K562 (cell line): ENCODE data around the gene EEF1AKMT4. TPM values are rescaled to one million over a fixed set of nuclear protein-coding genes. Genes with fewer than 3 reads are reported as not detected.
A peak's percentile ranks its signal among the peaks of the same experiment; 100 is the strongest.

Experiments used
- ATAC-seq: fragments of 200-7000 bp; cut with Tn5 transposase; 3 replicates; pipeline ENCODE4 v1.9.1; 2020; ENCODE audit warnings: moderate library complexity
- BruUV-seq: library from RNA; stranded (reverse); fragments of 400-500 nt; replicated peaks from 2 replicates; lab custom pipeline; 2021; lab: Mats Ljungman, UMichigan
- CTCF ChIA-PET: fragments of 300-600 bp; formaldehyde crosslinking; extraction: SDS; loops from one replicate; lab custom pipeline; 2021; ENCODE audit warnings: low intra/inter-chr PET ratio; lab: Yijun Ruan, JAX
- POLR2A ChIA-PET: fragments of 300-600, 350-650 bp; sonication (Branson Sonifier 250); formaldehyde crosslinking; extraction: SDS; loops from one replicate; lab custom pipeline; 2021; ENCODE audit warnings: antibody characterized with exemption, inconsistent platforms; lab: Yijun Ruan, JAX
- DNase-seq, 4 experiments: peaks; one replicate each; pipeline versions ENCODE4 v3.0.0 to v3.0.0-alpha.2; 2011 to 2018; ENCODE audit warnings: low spot score in 3 of 4, mixed read lengths in 3 of 4; ENCODE audit errors: extremely low read depth in 1 of 4
- FAIRE-seq: peaks from 2 replicates; lab custom pipeline; 2011; peaks lifted over from hg19 to GRCh38; lab: Jason Lieb, UNC
- H2AFZ ChIP-seq: 2 replicates; pipeline ENCODE4 v1.6.0; 2011; ENCODE audit warnings: low read depth, low read length, control low read depth, inconsistent platforms
- H3K27ac ChIP-seq: fragments of 200-600 bp; 3 replicates; pipeline ENCODE4 v1.8.0; 2011; ENCODE audit warnings: low read depth, mild to moderate bottlenecking, control low read depth, inconsistent platforms, low read length, moderate library complexity, mixed read lengths; ENCODE audit errors: extremely low read depth
- H3K27me3 ChIP-seq, 2 experiments: fragments of 300-600 bp in 1 of 2; 2 replicates in 1 of 2; 3 replicates in 1 of 2; pipeline versions ENCODE4 v1.6.0 to v1.8.0; 2011; ENCODE audit warnings: inconsistent platforms in 2 of 2, low read length in 2 of 2, mild to moderate bottlenecking in 1 of 2, mixed read lengths in 1 of 2, moderate library complexity in 1 of 2; ENCODE audit not compliant: control insufficient read depth in 2 of 2, insufficient read depth in 2 of 2
- H3K36me3 ChIP-seq: fragments of 300-600 bp; 3 replicates; pipeline ENCODE4 v1.8.0; 2011; ENCODE audit warnings: mild to moderate bottlenecking, low read length, inconsistent platforms; ENCODE audit not compliant: control insufficient read depth, insufficient read depth
- H3K4me1 ChIP-seq, 2 experiments: fragments of 200-600 bp in 1 of 2; replicated peaks in 1 of 2; 2 replicates in 1 of 2; 3 replicates in 1 of 2; pipeline versions ENCODE4 v1.5.1 to v1.8.0; 2011; ENCODE audit warnings: inconsistent platforms in 2 of 2, low read length in 2 of 2, mild to moderate bottlenecking in 1 of 2, mixed read lengths in 1 of 2, moderate library complexity in 1 of 2; ENCODE audit not compliant: control insufficient read depth in 2 of 2, insufficient read depth in 2 of 2
- H3K4me2 ChIP-seq: 2 replicates; pipeline ENCODE4 v1.6.1; 2011; ENCODE audit warnings: low read length, control low read depth, inconsistent platforms, mixed read lengths; ENCODE audit not compliant: insufficient read depth
- H3K4me3 ChIP-seq: fragments of 200-600 bp; sonication (generic), shearing (Covaris generic); 2 replicates; pipeline ENCODE4 v1.5.1; 2016; ENCODE audit warnings: control low read depth, inconsistent platforms
- H3K79me2 ChIP-seq: fragments of 200-600 bp; 3 replicates; pipeline ENCODE4 v1.8.0; 2011; ENCODE audit warnings: low read length, inconsistent platforms; ENCODE audit not compliant: control insufficient read depth, insufficient read depth
- H3K9ac ChIP-seq, 2 experiments: 2 replicates each; pipeline versions ENCODE4 v1.6.0 to v1.6.1; 2011; ENCODE audit warnings: low read depth in 2 of 2, low read length in 2 of 2, control low read depth in 1 of 2, inconsistent platforms in 1 of 2, mild to moderate bottlenecking in 1 of 2, mixed read lengths in 1 of 2; ENCODE audit not compliant: insufficient read depth in 1 of 2
- H3K9me1 ChIP-seq: one replicate; pipeline ENCODE4 v1.6.0; 2011; ENCODE audit warnings: inconsistent platforms, mild to moderate bottlenecking, low read length, moderate library complexity; ENCODE audit not compliant: control insufficient read depth, insufficient read depth
- H3K9me3 ChIP-seq: replicated peaks from 2 replicates; pipeline ENCODE4 v1.5.1; 2011; ENCODE audit warnings: low read depth, low read length, inconsistent platforms; ENCODE audit not compliant: control insufficient read depth, insufficient read depth
- H4K20me1 ChIP-seq: replicated peaks from 2 replicates; pipeline ENCODE4 v1.6.1; 2011; ENCODE audit warnings: low read length, inconsistent platforms, mixed read lengths; ENCODE audit not compliant: control insufficient read depth, insufficient read depth
- CBFA2T2 ChIP-seq: fragments of 450-650 bp; conservative IDR thresholded peaks from 2 replicates; pipeline ENCODE4 v1.6.1; 2017; ENCODE audit warnings: mild to moderate bottlenecking
- GATAD2B ChIP-seq: fragments of 450-650 bp; IDR thresholded peaks from 2 replicates; pipeline ENCODE4 v1.6.1; 2017; ENCODE audit warnings: mild to moderate bottlenecking, borderline replicate concordance
- JUNB ChIP-seq: fragments of 450-650 bp; formaldehyde crosslinking; conservative IDR thresholded peaks from 2 replicates; pipeline ENCODE4 v1.4.0; 2020; ENCODE audit warnings: mild to moderate bottlenecking
- MXI1 ChIP-seq: IDR thresholded peaks from 2 replicates; pipeline ENCODE4 v1.6.1; 2011; ENCODE audit warnings: low read depth, mild to moderate bottlenecking, improper control_type of control experiment, low read length
- OTX1 ChIP-seq: fragments of 450-650 bp; formaldehyde crosslinking; IDR thresholded peaks from 2 replicates; pipeline ENCODE4 v1.4.0; 2022; ENCODE audit warnings: mild to moderate bottlenecking
- RBM25 ChIP-seq: fragments of 200-400 bp; formaldehyde crosslinking; IDR thresholded peaks from 2 replicates; pipeline ENCODE4 v1.6.1; 2018; ENCODE audit warnings: low read length, low read depth, moderate library complexity; ENCODE audit not compliant: severe bottlenecking
- RUNX1 ChIP-seq: sonication (generic); IDR thresholded peaks from 2 replicates; pipeline ENCODE4 v1.6.1; 2016; ENCODE audit warnings: antibody characterized with exemption, low read depth
- SLC30A9 ChIP-seq: fragments of 250-450 bp; sonication (Bioruptor Pico); IDR thresholded peaks from 2 replicates; pipeline ENCODE4 v1.8.0; 2022; ENCODE audit warnings: mild to moderate bottlenecking, moderate library complexity
- STAT5B ChIP-seq: fragments of 250-450 bp; sonication (Bioruptor Pico); IDR thresholded peaks from 2 replicates; pipeline ENCODE4 v1.8.0; 2021; ENCODE audit warnings: mild to moderate bottlenecking, inconsistent platforms
- ZNF175 ChIP-seq: fragments of 200-800 bp; sonication (Bioruptor generic); IDR thresholded peaks from 2 replicates; pipeline ENCODE4 v1.6.1; 2016; ENCODE audit warnings: low read depth, mild to moderate bottlenecking, missing genetic modification characterization, missing compliant biosample characterization
- WGBS: fragments of 100-300 bp; shearing (Covaris generic); methylation state at CpG from one replicate; pipeline ENCODE4 v1.1.6; 2016; ENCODE audit warnings: low coverage, mixed read lengths; ENCODE audit not compliant: insufficient coverage; ENCODE audit errors: missing lambda C conversion rate; 5-methylcytosine and 5-hydroxymethylcytosine counted together
- in situ Hi-C: fragments of 300-500 bp; cut with MboI; formaldehyde crosslinking; loops from 4 replicates; pipeline ENCODE4 v1.15.0; 2018; ENCODE audit warnings: inconsistent platforms, mixed read lengths
- intact Hi-C: fragments of 100-400 bp; cut with micrococcal nuclease; formaldehyde crosslinking; loops from 2 replicates; pipeline ENCODE4 v1.14.2; 2022
- polyA plus RNA-seq, 8 experiments: library from polyadenylated mRNA; depleted of rRNA in 4 of 8; stranded (reverse) in 5 of 8; unstranded in 3 of 8; fragments of >200 nt; fragmentation: Nextera tagmentation in 2 of 8; fragmentation: Illumina TruSeq in 1 of 8; extraction: Ambion mirVana in 2 of 8; extraction: Trizol in 1 of 8; gene quantifications; 2 replicates each; pipeline versions ENCODE4 v1.2.1 to v1.2.3, GENCODE V29; 2011 to 2014; ENCODE audit warnings: inconsistent platforms in 1 of 8, missing spikeins in 1 of 8
- total RNA-seq, 7 experiments: library from RNA; depleted of rRNA in 6 of 7; stranded (reverse); fragments of >200 nt in 6 of 7; fragmentation: Illumina TruSeq in 2 of 7; extraction: Trizol in 2 of 7; gene quantifications; 2 replicates each; pipeline versions ENCODE4 v1.2.1 to v1.2.3, GENCODE V29; 2011 to 2021; ENCODE audit warnings: low replicate concordance in 1 of 7
- TF ChIP-seq, protein P1 (sequence below): fragments of 450-650 bp; IDR thresholded peaks from 2 replicates; pipeline ENCODE4 v1.7.1; 2018; ENCODE audit warnings: mild to moderate bottlenecking, low read depth; ENCODE audit not compliant: partially characterized antibody

The EEF1AKMT4 gene
- total and polyA plus RNA-seq, 9 of the 15 experiments (the other 6 are each of a cell fraction or from before 2014, with no cell fraction given): 10.3 to 49.4 (median 18.9) TPM

DNA sequence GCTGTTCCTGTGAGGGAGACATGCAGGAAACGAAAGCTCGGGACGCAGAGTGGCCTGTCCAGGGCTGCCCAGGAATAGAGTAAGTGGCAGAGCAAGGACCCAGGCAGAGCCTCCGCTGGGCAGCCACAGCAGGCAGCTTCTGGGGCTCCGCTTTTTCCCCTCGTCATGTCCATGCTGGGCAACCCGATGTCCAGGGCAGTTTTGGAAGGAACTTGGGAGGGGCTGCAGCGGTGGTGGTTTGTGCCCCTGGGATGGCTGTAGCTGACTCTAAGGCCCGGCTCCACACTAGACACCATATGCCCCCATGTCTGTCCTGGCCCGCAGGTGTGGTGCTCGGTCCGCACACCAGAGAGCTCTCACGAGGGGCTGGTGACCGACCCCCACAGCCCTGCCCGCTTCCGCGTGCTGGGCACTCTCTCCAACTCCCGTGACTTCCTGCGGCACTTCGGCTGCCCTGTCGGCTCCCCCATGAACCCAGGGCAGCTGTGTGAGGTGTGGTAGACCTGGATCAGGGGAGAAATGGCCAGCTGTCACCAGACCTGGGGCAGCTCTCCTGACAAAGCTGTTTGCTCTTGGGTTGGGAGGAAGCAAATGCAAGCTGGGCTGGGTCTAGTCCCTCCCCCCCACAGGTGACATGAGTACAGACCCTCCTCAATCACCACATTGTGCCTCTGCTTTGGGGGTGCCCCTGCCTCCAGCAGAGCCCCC lies 42.4 kb downstream of the EEF1AKMT4 start:
- in situ Hi-C loops (no loop called here), intact Hi-C loops (no loop called here)
- Histone ChIP-seq H2AFZ (no peak overlapping the region), H3K9ac (peak overlapping the region in 1 of 2 experiments; percentile 74; a peak in 2 of 4 replicates), H3K4me3 (no peak overlapping the region), H3K9me3 (no peaks in the 10 kb centered on the region), H3K27ac (no peak overlapping the region), H3K79me2 (no peaks in the 10 kb centered on the region), H3K27me3 (peaks cover 16 to 28% of the 10 kb centered on the region in 2 experiments; a peak in 4 of 5 replicates), H3K9me1 (no peaks in the 10 kb centered on the region), H4K20me1 (no peaks in the 10 kb centered on the region), H3K4me2 (no peak overlapping the region), H3K36me3 (no peaks in the 10 kb centered on the region), H3K4me1 (peaks cover 0 to 12% of the 10 kb centered on the region in 2 experiments; a peak in 2 of 5 replicates)
- POLR2A ChIA-PET: interaction anchor here (0.5 to 0.6 kb wide), 2 partner anchors 110 to 274 kb away, joined by 3 read pairs; no protein-coding TSS in a partner anchor
- FAIRE-seq (no peak), DNase-seq (no peak), ATAC-seq (no peak)
- BruUV-seq: no TSS peak
- 24% methylated on average over 21 of the region's 21 CpGs for WGBS
- CTCF ChIA-PET: no interaction called here
- TF ChIP-seq JUNB (CRISPR knock-in tag): no peak
- no peak for TF ChIP-seq RUNX1

DNA sequence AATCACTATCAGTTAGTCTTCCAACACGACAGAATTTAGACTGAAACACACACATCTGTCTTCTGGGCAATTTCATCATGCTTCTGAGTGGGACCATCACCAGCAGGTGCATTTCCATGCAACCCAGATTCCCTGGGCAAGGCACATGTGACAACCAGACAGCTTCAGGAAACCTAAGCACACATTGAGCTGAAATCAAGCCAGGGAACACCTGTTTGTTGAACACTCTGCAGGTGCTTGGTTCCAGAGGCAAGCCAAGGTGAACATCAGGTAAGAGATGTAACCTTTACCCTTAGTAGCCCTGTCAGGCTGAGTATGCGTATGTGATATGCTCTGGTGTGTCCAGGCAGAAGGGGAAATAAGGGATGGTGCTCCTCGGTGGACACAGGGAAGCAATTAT lies 46.3 kb downstream of the EEF1AKMT4 start:
- Histone ChIP-seq H3K4me1 (peaks cover 7 to 21% of the 10 kb centered on the region in 2 experiments; a peak in 4 of 5 replicates), H3K36me3 (peaks cover 10% of the 10 kb centered on the region), H3K27me3 (peaks cover 13 to 21% of the 10 kb centered on the region in 2 experiments; a peak in 4 of 5 replicates), H3K27ac (no peak overlapping the region), H3K4me2 (no peak overlapping the region), H3K9me3 (no peaks in the 10 kb centered on the region), H3K9me1 (no peaks in the 10 kb centered on the region), H3K4me3 (no peak overlapping the region), H2AFZ (no peak overlapping the region), H3K79me2 (peaks cover 18% of the 10 kb centered on the region), H3K9ac (no peak overlapping the region), H4K20me1 (no peaks in the 10 kb centered on the region; the same call in 1 of the 2 replicates)
- ATAC-seq: no peak
- in situ Hi-C loops: no loop called here
- FAIRE-seq: no peak
- POLR2A ChIA-PET: interaction anchor here (1.3 kb wide), 1 partner anchor 13 kb away, joined by 3 read pairs; no protein-coding TSS in a partner anchor
- CTCF ChIA-PET: no interaction called here
- BruUV-seq: no TSS peak
- no peak for DNase-seq
- intact Hi-C loops: loop anchor here (5.0 kb wide), 1 partner anchor 123 kb away; the partner anchor contains the start of gene AP2M1
- WGBS: 28% methylated on average over 3 of the region's 3 CpGs
- TF ChIP-seq CBFA2T2: no peak
- TF ChIP-seq SLC30A9: no peak
- TF ChIP-seq STAT5B (CRISPR knock-in tag): no peak
- TF ChIP-seq RBM25: no peak
- TF ChIP-seq OTX1: no peak
- no peak for TF ChIP-seq ZNF175 (CRISPR knock-in tag)
- TF ChIP-seq, protein P1, sequence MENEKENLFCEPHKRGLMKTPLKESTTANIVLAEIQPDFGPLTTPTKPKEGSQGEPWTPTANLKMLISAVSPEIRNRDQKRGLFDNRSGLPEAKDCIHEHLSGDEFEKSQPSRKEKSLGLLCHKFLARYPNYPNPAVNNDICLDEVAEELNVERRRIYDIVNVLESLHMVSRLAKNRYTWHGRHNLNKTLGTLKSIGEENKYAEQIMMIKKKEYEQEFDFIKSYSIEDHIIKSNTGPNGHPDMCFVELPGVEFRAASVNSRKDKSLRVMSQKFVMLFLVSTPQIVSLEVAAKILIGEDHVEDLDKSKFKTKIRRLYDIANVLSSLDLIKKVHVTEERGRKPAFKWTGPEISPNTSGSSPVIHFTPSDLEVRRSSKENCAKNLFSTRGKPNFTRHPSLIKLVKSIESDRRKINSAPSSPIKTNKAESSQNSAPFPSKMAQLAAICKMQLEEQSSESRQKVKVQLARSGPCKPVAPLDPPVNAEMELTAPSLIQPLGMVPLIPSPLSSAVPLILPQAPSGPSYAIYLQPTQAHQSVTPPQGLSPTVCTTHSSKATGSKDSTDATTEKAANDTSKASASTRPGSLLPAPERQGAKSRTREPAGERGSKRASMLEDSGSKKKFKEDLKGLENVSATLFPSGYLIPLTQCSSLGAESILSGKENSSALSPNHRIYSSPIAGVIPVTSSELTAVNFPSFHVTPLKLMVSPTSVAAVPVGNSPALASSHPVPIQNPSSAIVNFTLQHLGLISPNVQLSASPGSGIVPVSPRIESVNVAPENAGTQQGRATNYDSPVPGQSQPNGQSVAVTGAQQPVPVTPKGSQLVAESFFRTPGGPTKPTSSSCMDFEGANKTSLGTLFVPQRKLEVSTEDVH: no peak
- TF ChIP-seq GATAD2B: no peak
- TF ChIP-seq MXI1: no peak
